ENCODE data around the gene PPP6R2.

DNA sequence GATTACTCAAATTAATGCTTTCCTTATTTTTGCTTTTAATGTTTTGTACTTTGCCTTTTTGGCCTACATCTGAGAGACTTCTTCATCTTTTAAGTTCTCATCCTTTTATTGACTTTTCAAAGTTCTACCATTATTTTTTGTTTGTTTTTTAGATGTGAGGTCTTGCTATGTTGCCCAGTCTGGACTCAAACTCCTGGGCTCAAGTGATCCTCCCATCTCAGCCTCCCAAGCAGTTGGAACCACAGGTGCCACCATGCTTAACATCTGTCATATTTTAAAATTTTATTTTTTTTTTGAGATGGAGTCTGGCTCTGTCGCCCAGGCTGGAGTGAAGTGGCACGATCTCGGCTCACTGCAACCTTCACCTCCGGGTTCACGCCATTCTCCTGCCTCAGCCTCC lies 57.8 kb downstream of the PPP6R2 start:
- TF ChIP-seq, protein P1, sequence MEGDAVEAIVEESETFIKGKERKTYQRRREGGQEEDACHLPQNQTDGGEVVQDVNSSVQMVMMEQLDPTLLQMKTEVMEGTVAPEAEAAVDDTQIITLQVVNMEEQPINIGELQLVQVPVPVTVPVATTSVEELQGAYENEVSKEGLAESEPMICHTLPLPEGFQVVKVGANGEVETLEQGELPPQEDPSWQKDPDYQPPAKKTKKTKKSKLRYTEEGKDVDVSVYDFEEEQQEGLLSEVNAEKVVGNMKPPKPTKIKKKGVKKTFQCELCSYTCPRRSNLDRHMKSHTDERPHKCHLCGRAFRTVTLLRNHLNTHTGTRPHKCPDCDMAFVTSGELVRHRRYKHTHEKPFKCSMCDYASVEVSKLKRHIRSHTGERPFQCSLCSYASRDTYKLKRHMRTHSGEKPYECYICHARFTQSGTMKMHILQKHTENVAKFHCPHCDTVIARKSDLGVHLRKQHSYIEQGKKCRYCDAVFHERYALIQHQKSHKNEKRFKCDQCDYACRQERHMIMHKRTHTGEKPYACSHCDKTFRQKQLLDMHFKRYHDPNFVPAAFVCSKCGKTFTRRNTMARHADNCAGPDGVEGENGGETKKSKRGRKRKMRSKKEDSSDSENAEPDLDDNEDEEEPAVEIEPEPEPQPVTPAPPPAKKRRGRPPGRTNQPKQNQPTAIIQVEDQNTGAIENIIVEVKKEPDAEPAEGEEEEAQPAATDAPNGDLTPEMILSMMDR (conservative IDR thresholded peaks at IDR 0.05 in 1 of 2, IDR thresholded peaks at IDR 0.05 in 1 of 2; ENCODE audit: low read depth in 1 of 2, low read length in 2 of 2) = no peak
- TF ChIP-seq EZH2 (IDR thresholded peaks at IDR 0.05; ENCODE audit: low read length, missing control alignments) = no peak
